ENCODE results near the gene DIAPH2.
"Not testable (repeated sequence)": the region's sequence is repeated elsewhere in the genome, so short reads cannot be mapped to it uniquely, and the experiment has no call there.

DIAPH2 gene

GRCh38 chrX:96684339-96685209 lies at the start of gene DIAPH2:
Gene DIAPH2 (plus strand): TSS chrX:96684842.
- no peak for DNase-seq

GRCh38 chrX:96650023-96650422 lies 34.6 kb upstream of the DIAPH2 start:
- no peak for DNase-seq

GRCh38 chrX:96655947-96656623 lies 28.6 kb upstream of the DIAPH2 start:
- DNase-seq = no peak

- no peak for DNase-seq
Measured at GRCh38 chrX:96682516-96682915, 2.1 kb upstream of the DIAPH2 start.

- no peak for DNase-seq
Measured at GRCh38 chrX:96683997-96684338, 674 bp upstream of the DIAPH2 start.

GRCh38 chrX:96685210-96686099 lies 813 bp downstream of the DIAPH2 start:
- DNase-seq = no peak

- DNase-seq = no peak
Measured at GRCh38 chrX:96687776-96688175, 3.1 kb downstream of the DIAPH2 start.

GRCh38 chrX:96688789-96689188 lies 4.1 kb downstream of the DIAPH2 start:
- DNase-seq = no peak

GRCh38 chrX:96689991-96690390 lies 5.3 kb downstream of the DIAPH2 start:
- DNase-seq = no peak

GRCh38 chrX:96692454-96692853 lies 7.8 kb downstream of the DIAPH2 start:
- DNase-seq = no peak

- DNase-seq = no peak
Measured at GRCh38 chrX:96692890-96693289, 8.2 kb downstream of the DIAPH2 start.

- no peak for DNase-seq
Measured at GRCh38 chrX:96693407-96693806, 8.8 kb downstream of the DIAPH2 start.

GRCh38 chrX:96696462-96696861 lies 11.8 kb downstream of the DIAPH2 start:
- no peak for DNase-seq

GRCh38 chrX:96700625-96701024 lies 16.0 kb downstream of the DIAPH2 start:
- no peak for DNase-seq

- no peak for DNase-seq
Measured at GRCh38 chrX:96703379-96703778, 18.7 kb downstream of the DIAPH2 start.

GRCh38 chrX:96703816-96704215 lies 19.2 kb downstream of the DIAPH2 start:
- DNase-seq = no peak

- DNase-seq = no peak
Measured at GRCh38 chrX:96704629-96705028, 20.0 kb downstream of the DIAPH2 start.

- no peak for DNase-seq
Measured at GRCh38 chrX:96705905-96706304, 21.3 kb downstream of the DIAPH2 start.

GRCh38 chrX:96707804-96708203 lies 23.2 kb downstream of the DIAPH2 start:
- no peak for DNase-seq

GRCh38 chrX:96710031-96710430 lies 25.4 kb downstream of the DIAPH2 start:
- DNase-seq = no peak

- DNase-seq = no peak
Measured at GRCh38 chrX:96713303-96713702, 28.7 kb downstream of the DIAPH2 start.

GRCh38 chrX:96714393-96714792 lies 29.8 kb downstream of the DIAPH2 start:
- DNase-seq = not testable (repeated sequence)

GRCh38 chrX:96715481-96715880 lies 30.8 kb downstream of the DIAPH2 start:
- DNase-seq = no peak

Measured in NCI-H2227 treated with DMSO at 0.1 percent for 48 hours (cell line).